Mucosa of gallbladder (tissue), 1 donor: Measurements from ENCODE around the gene P2RX5. TPM values are rescaled to one million over a fixed set of nuclear protein-coding genes. Genes with fewer than 3 reads are reported as not detected.
"Not testable (repeated sequence)": the region's sequence is repeated elsewhere in the genome, so short reads cannot be mapped to it uniquely, and the experiment has no call there.

Source experiments
- DNase-seq: peaks from one replicate; pipeline ENCODE4 v3.0.0-alpha.2; 2020; ENCODE audit warnings: low spot score
- total RNA-seq: library from RNA; stranded (reverse); gene quantifications from one replicate; pipeline ENCODE4 v1.2.1, GENCODE V29; 2021
- donor health status: DM: no; HTN: no; CAD: no.

Gene P2RX5
- total RNA-seq, 1 donor from 2014 or later: 2.0 TPM

- DNase-seq: no peak
Measured at GRCh38 chr17:3712811-3713463, 17.0 kb upstream of the P2RX5 start.

DNA sequence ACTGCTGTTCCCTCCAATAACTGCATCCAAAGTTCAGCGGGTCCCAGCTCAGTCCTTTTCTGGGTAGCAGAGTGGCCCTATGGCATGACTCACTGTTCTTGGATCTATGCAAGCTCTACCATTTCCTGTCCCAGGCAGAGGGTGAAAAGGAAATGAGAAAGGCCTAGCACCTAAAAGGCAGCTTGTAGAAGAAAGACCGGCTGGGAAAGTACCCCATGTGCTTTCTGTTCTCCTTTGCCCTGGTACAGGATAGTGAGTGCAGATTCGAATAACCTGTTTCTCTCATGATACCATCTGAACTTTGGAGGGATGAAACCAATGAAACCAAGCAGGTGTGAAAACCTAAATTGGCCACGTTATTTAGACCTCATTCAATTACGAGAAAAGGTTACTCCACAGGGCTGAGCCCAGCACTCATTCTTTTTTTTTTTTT is 15.0 kb upstream of the P2RX5 start:
- DNase-seq: peak; percentile 19

GRCh38 chr17:3708366-3708765 is 12.4 kb upstream of the P2RX5 start:
- DNase-seq: no peak

DNA sequence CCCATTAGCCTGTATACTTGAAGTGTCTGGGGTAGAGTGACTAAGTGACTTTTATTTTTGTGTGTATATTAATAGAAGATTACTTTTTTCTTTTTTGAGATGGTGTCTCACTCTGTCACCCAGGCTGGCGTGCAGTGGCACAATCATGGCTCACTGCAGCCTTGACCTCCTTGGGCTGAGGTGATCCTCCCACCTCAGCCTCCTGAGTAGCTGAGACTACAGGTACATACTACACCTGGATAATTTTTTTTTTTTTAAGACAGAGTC is 9.7 kb upstream of the P2RX5 start:
- not testable (repeated sequence) for DNase-seq

DNA sequence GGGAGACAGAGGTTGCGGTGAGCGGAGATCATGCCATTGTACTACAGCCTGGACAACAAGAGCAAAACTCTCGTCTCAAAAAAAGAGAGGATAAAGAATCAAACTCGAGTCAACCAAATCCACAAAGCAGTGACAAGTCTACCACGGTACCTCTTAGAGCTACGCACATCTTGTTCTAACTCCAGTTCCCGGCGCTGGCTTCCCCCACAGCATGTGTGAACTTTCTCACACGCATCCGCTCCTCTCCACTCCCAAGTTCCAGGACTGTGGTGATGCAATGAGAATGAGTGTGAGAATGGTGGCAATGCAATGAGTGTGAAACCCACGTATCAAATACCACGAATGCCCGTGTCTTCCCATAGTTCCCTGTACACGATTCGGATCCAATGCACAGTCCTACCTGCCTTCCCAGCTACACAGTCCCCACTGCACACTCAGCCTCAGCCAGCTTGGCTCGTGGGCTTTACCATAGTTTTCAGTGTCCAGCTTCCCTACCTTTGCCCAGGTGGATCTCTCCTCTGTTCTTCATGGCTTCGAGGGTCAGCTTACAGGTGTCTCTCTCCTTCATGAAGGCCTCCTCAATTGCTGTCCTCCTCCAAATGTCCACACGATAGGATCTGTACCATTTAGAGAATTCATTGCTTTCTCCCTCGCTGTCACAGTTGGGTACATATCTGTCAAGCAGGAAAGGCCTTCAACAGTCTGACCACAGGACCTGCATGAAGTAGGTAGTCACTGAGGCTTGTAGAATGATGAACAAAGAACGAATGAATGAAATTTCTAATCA is 9.2 kb upstream of the P2RX5 start:
- DNase-seq: no peak

- not testable (repeated sequence) for DNase-seq
Measured at GRCh38 chr17:3702041-3702539, 6.1 kb upstream of the P2RX5 start.

- DNase-seq: no peak
Measured at GRCh38 chr17:3699951-3700350, 4.0 kb upstream of the P2RX5 start.

DNA sequence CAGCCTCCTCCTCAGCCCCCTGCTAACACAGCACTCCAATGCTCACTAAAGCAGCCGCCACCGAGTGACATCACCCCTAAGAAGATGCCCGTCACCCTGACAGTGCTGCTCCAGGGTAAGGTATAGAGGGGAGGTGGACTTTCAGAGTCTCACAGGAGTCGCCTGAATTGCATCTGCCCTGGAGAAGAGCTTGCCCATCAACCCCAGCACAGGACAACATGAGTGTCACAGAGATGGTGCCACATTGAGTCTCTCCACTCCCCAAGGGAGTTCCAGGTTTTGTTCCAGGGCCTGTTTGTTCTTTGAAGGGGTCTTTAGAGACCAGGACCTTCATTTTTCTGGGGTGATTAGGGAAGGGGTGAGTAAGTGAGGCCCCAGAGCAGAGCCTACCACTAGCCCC is 2.2 kb upstream of the P2RX5 start:
- no peak for DNase-seq

- no peak for DNase-seq
Measured at GRCh38 chr17:3697103-3697476, 1.1 kb upstream of the P2RX5 start.

- DNase-seq: no peak
Measured at GRCh38 chr17:3695129-3695722, 729 bp downstream of the P2RX5 start.

DNA sequence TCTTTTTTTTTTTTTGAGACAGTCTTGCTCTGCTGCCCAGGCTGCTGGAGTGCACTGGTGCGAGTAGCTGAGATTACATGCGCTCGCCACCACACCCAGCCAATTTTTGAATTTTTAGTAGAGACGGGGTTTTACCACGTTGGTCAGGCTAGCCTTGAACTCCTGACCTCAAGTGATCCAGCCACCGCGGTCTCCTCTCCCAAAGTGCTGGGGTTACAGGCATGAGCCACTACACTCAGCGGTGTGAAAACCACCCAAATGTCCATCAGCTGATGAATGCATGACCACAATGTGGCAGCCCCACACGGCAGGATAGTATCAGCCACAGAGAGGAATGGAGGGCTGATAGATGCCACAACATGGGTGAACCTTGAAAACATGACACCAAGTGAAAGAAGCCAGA is 2.1 kb downstream of the P2RX5 start:
- no peak for DNase-seq

DNA sequence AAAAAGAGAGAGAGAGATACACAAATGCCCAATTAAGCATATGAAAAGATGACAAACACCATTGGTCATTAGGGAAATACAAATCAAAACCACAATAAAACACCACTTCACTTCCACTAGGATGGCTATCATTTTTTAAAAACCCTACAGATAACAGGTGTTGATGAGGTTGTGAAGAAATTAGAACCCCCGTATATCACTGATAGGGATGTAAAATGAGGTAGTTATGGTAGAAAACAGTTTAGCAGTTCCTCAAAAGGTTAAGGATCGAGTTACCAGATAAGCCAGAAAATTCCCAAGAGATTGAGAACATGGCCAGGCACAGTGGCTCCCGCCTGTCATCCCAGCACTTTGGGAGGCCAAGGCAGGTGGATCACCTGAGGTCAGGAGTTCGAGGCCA is 2.8 kb downstream of the P2RX5 start:
- DNase-seq: no peak

GRCh38 chr17:3692346-3692745 is 3.6 kb downstream of the P2RX5 start:
- no peak for DNase-seq

DNA sequence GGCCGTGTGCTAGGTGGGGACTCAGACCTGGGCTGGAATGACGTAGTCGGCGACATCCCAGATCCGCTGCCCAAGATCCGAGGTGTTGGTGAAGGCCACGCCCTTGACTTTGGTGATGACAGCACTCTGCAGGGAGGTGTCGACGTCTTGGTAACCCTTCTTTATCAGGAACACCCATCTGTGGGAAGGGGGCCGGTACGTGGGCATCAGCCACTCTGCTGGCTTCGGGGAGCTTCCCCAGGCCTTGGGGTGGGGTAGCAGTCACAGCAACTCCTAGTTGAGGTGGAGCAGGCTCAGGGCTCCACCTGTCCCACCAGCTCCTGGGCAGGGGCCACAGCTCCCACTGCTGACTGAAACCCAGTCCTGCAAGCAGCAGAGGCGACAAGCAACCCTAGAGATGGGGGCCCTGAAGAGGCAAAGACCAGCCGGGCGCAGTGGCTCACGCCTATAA is 4.3 kb downstream of the P2RX5 start:
- no peak for DNase-seq

- no peak for DNase-seq
Measured at GRCh38 chr17:3690094-3690715, 5.8 kb downstream of the P2RX5 start.

DNA sequence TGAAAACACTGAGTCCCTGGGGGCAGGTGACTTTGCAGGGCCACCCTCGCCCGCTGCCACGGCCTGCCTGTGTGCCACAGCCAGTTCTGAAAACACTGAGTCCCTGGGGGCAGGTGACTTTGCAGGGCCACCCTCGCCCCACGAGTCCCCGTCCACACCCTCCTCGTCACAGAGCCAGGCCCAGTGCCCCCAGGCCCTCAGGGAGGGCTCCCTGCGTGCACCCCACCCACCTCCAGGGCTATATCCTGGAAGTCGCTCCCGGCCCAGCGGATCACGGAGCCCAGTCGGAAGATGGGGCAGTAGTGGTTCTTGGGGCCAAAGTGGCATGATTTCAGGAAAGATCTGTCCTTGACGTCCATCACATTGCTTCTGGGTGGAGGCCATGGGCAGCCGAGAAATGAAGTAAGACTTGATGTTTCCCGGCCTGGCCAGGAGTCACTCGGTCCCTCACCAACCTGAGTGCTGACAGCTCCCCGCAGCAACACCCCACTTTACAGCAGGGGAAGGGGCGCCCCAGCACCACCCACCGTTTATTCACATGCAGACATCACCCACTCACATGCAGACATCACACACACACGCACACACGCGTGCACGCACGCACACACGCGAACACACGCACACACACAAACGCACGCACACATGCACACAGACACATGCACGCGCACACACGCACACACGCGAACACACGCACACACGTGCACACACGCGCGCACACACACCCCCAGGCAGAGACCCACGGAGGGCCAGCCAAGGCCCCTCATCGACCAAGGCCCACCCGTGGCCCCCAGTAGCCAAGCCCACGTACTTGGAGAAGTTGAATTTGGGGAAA is 6.5 kb downstream of the P2RX5 start:
- no peak for DNase-seq

GRCh38 chr17:3688852-3689261 is 7.1 kb downstream of the P2RX5 start:
- DNase-seq: no peak

- DNase-seq: no peak
Measured at GRCh38 chr17:3688027-3688553, 7.9 kb downstream of the P2RX5 start.

GRCh38 chr17:3685174-3685573 is 10.8 kb downstream of the P2RX5 start:
- no peak for DNase-seq

- no peak for DNase-seq
Measured at GRCh38 chr17:3683054-3683511, 12.9 kb downstream of the P2RX5 start.

GRCh38 chr17:3682033-3682432 is 13.9 kb downstream of the P2RX5 start:
- DNase-seq: no peak
